IMR-90 (cell line): Measurements from ENCODE around the gene UGT1A10. TPM values are rescaled to one million over a fixed set of nuclear protein-coding genes. Genes with fewer than 3 reads are reported as not detected.

Experiments
- ATAC-seq: fragments of 200-7000 bp; cut with Tn5 transposase; 2 replicates; pipeline ENCODE4 v1.9.1; 2020; ENCODE audit warnings: low read depth, mild to moderate bottlenecking, moderate library complexity
- BruUV-seq: library from RNA; stranded (reverse); fragments of 400-500 nt; replicated peaks from 2 replicates; lab custom pipeline; 2021; lab: Mats Ljungman, UMichigan
- CTCF ChIA-PET: fragments of 300-600 bp; formaldehyde crosslinking; extraction: SDS; loops from one replicate; lab custom pipeline; 2021; ENCODE audit warnings: antibody characterized with exemption; lab: Yijun Ruan, JAX
- POLR2A ChIA-PET: fragments of 300-600 bp; sonication (Branson Sonifier 250); formaldehyde crosslinking; loops from one replicate; lab custom pipeline; 2022; ENCODE audit warnings: antibody characterized with exemption; ENCODE audit not compliant: unreplicated experiment; lab: Charles Lee
- DNase-seq: peaks from one replicate; pipeline ENCODE4 v3.0.0; 2013
- H2AFZ ChIP-seq: replicated peaks from 2 replicates; pipeline ENCODE3; 2013; ENCODE audit warnings: low read length, mild to moderate bottlenecking; ENCODE audit not compliant: poor library complexity
- H2AK5ac ChIP-seq: 2 replicates; pipeline ENCODE4 v1.6.1; 2013; ENCODE audit warnings: low read depth, low read length, inconsistent platforms
- H2AK9ac ChIP-seq: replicated peaks from 2 replicates; pipeline ENCODE3; 2013; ENCODE audit warnings: mild to moderate bottlenecking, low read depth, low read length, moderate library complexity; ENCODE audit not compliant: poor library complexity
- H2BK120ac ChIP-seq: 2 replicates; pipeline ENCODE4 v1.6.1; 2013; ENCODE audit warnings: low read depth, low read length, inconsistent platforms
- H2BK15ac ChIP-seq: 3 replicates; pipeline ENCODE4 v1.6.1; 2013; ENCODE audit warnings: low read depth, low read length, inconsistent platforms
- H2BK20ac ChIP-seq: 2 replicates; pipeline ENCODE4 v1.6.1; 2013; ENCODE audit warnings: low read depth, mild to moderate bottlenecking, inconsistent platforms, low read length, moderate library complexity
- H2BK5ac ChIP-seq: 2 replicates; pipeline ENCODE4 v1.6.1; 2013; ENCODE audit warnings: mild to moderate bottlenecking, low read depth, low read length, inconsistent platforms; ENCODE audit not compliant: poor library complexity, severe bottlenecking
- H3K14ac ChIP-seq: replicated peaks from 2 replicates; pipeline ENCODE4 v1.6.1; 2013; ENCODE audit warnings: low read depth, low read length, inconsistent platforms
- H3K18ac ChIP-seq: 2 replicates; pipeline ENCODE4 v1.6.1; 2013; ENCODE audit warnings: low read depth, low read length, control low read depth
- H3K23ac ChIP-seq: 2 replicates; pipeline ENCODE4 v1.6.1; 2013; ENCODE audit warnings: low read depth, low read length, inconsistent platforms
- H3K27ac ChIP-seq: 2 replicates; pipeline ENCODE4 v1.5.1; 2013; ENCODE audit warnings: mild to moderate bottlenecking, control low read depth, low read length; ENCODE audit not compliant: insufficient read depth
- H3K27me3 ChIP-seq: 2 replicates; pipeline ENCODE4 v1.6.1; 2013; ENCODE audit warnings: low read length; ENCODE audit not compliant: control insufficient read depth, insufficient read depth
- H3K36me3 ChIP-seq: 2 replicates; pipeline ENCODE4 v1.6.1; 2013; ENCODE audit warnings: low read length, mixed read lengths; ENCODE audit not compliant: control insufficient read depth, insufficient read depth
- H3K4ac ChIP-seq: 2 replicates; pipeline ENCODE4 v1.6.1; 2013; ENCODE audit warnings: low read depth, low read length, inconsistent platforms
- H3K4me1 ChIP-seq: 2 replicates; pipeline ENCODE4 v1.6.1; 2013; ENCODE audit warnings: low read length, mixed read lengths; ENCODE audit not compliant: control insufficient read depth, insufficient read depth
- H3K4me2 ChIP-seq: 2 replicates; pipeline ENCODE4 v1.6.1; 2013; ENCODE audit warnings: low read depth, mild to moderate bottlenecking, control low read depth, low read length, moderate library complexity
- H3K4me3 ChIP-seq: 2 replicates; pipeline ENCODE4 v1.5.1; 2013; ENCODE audit warnings: low read depth, mild to moderate bottlenecking, control low read depth, low read length, moderate library complexity; ENCODE audit not compliant: insufficient read depth
- H3K56ac ChIP-seq: 2 replicates; pipeline ENCODE4 v1.6.1; 2013; ENCODE audit warnings: low read length, inconsistent platforms; ENCODE audit not compliant: insufficient read depth; ENCODE audit errors: extremely low read depth
- H3K79me1 ChIP-seq, 2 experiments: 2 replicates each; pipeline ENCODE4 v1.6.1; 2013; ENCODE audit warnings: low read length in 2 of 2, inconsistent platforms in 1 of 2, low read depth in 1 of 2
- H3K9ac ChIP-seq: 2 replicates; pipeline ENCODE4 v1.6.1; 2013; ENCODE audit warnings: low read depth, low read length, control low read depth
- H3K9me1 ChIP-seq: 2 replicates; pipeline ENCODE4 v1.6.1; 2013; ENCODE audit warnings: low read length, inconsistent platforms; ENCODE audit not compliant: insufficient read depth
- H3K9me3 ChIP-seq: 2 replicates; pipeline ENCODE4 v1.6.1; 2013; ENCODE audit warnings: low read length; ENCODE audit not compliant: control insufficient read depth, insufficient read depth
- H4K20me1 ChIP-seq: 2 replicates; pipeline ENCODE4 v1.6.1; 2013; ENCODE audit warnings: low read length, inconsistent platforms; ENCODE audit not compliant: insufficient read depth
- H4K5ac ChIP-seq: 2 replicates; pipeline ENCODE4 v1.6.1; 2013; ENCODE audit warnings: mild to moderate bottlenecking, low read depth, low read length, control low read depth
- H4K8ac ChIP-seq, 2 experiments: 2 replicates each; pipeline ENCODE4 v1.6.1; 2013; ENCODE audit warnings: low read depth in 2 of 2, low read length in 2 of 2, control low read depth in 1 of 2, inconsistent platforms in 1 of 2
- H4K91ac ChIP-seq: 2 replicates; pipeline ENCODE4 v1.6.1; 2013; ENCODE audit warnings: low read depth, low read length, inconsistent platforms; ENCODE audit not compliant: insufficient read depth
- CEBPB ChIP-seq: IDR thresholded peaks from 2 replicates; pipeline ENCODE4 v1.6.1; 2012; ENCODE audit warnings: low read depth, low read length, improper control_type of control experiment
- MAFK ChIP-seq: IDR thresholded peaks from 2 replicates; pipeline ENCODE4 v1.6.1; 2012; ENCODE audit warnings: low read depth, low read length, improper control_type of control experiment
- RAD21 ChIP-seq: IDR thresholded peaks from 2 replicates; pipeline ENCODE4 v1.6.1; 2012; ENCODE audit warnings: low read length, improper control_type of control experiment
- WGBS, 2 experiments: methylation state at CpG; one replicate each; pipeline versions ENCODE4 v1.1.5 to v1.1.7; 2013; ENCODE audit warnings: missing lambda C conversion rate in 2 of 2; ENCODE audit not compliant: insufficient read length in 1 of 2; ENCODE audit errors: extremely low coverage in 2 of 2; 5-methylcytosine and 5-hydroxymethylcytosine counted together
- dilution Hi-C: fragments of 300-500 bp; cut with HindIII; formaldehyde crosslinking; loops from one replicate; pipeline ENCODE4 v1.14.3; 2018; ENCODE audit warnings: low sequenced_read_pairs; ENCODE audit not compliant: unreplicated experiment
- in situ Hi-C: fragments of 300-500 bp; cut with MboI; formaldehyde crosslinking; loops from 3 replicates; pipeline ENCODE4 v1.14.3; 2019; ENCODE audit warnings: low sequenced_read_pairs, inconsistent platforms, mixed read lengths
- intact Hi-C: fragments of 100-400 bp; cut with micrococcal nuclease; formaldehyde crosslinking; loops from 2 replicates; pipeline ENCODE4 v1.10.0; 2022
- polyA plus RNA-seq, 3 experiments: library from polyadenylated mRNA; depleted of rRNA; stranded (reverse); fragments of >200 nt; gene quantifications; 2 replicates each; pipeline ENCODE4 v1.2.3, GENCODE V29; 2012; ENCODE audit warnings: low replicate concordance in 1 of 3
- total RNA-seq: library from RNA; depleted of rRNA; stranded (reverse); fragments of >200 nt; gene quantifications from 2 replicates; pipeline ENCODE4 v1.2.3, GENCODE V29; 2012

UGT1A10 gene
- total and polyA plus RNA-seq, 2 of the 4 experiments (the other 2 are of a cell fraction): not detected

- Histone ChIP-seq H3K9me3 (no peaks in the 10 kb centered on the region), H2BK20ac (peak overlapping the region; percentile 68; the same call in 1 of the 2 replicates), H2AK9ac (no peak overlapping the region), H3K36me3 (no peaks in the 10 kb centered on the region), H3K14ac (peak overlapping the region; percentile 57; the same call in 1 of the 2 replicates), H3K4me2 (peak overlapping the region; percentile 5; the same call in 1 of the 2 replicates), H3K9me1 (0 out of 2 replicates have a peak, but pooled peaks cover 5% of the 10 kb centered on the region), H3K23ac (no peak overlapping the region), H3K18ac (peak overlapping the region; percentile 19; the same call in 1 of the 2 replicates), H3K4ac (no peak overlapping the region), H3K4me1 (peaks cover 16% of the 10 kb centered on the region), H2AFZ (no peak overlapping the region), H2BK15ac (no peak overlapping the region), H3K27ac (no peak overlapping the region), H2AK5ac (no peak overlapping the region), H3K27me3 (no peaks in the 10 kb centered on the region), H3K56ac (no peak overlapping the region), H4K8ac (0 out of 4 replicates have a peak overlapping the region, but pooled peaks of 1 of the 2 experiments have one; percentile 8), H3K9ac (no peak overlapping the region), H3K79me1 (no peaks in the 10 kb centered on the region), H3K4me3 (no peak overlapping the region), H4K5ac (no peak overlapping the region), H4K20me1 (no peaks in the 10 kb centered on the region), H2BK120ac (peak overlapping the region; percentile 65), H4K91ac (peak overlapping the region; percentile 30), H2BK5ac (no peak overlapping the region)
- no TSS peak for BruUV-seq
- peak; percentile 75 for DNase-seq
- CTCF ChIA-PET: interaction anchor here (0.6 to 0.7 kb wide), 3 partner anchors 26 to 1068 kb away, joined by 3 to 7 read pairs (median 5); no protein-coding TSS in a partner anchor
- in situ Hi-C loops: no loop called here
- dilution Hi-C loops: no loop called here
- intact Hi-C loops: no loop called here
- POLR2A ChIA-PET: no interaction called here
- peak; percentile 42; the same call in 1 of the 2 replicates for ATAC-seq
- WGBS, 2 experiments: 50% methylated on average over 1 of the region's 4 CpGs; no CpG with 5 or more reads in 1 of the 2 experiments
- peak; percentile 91 for TF ChIP-seq MAFK
- TF ChIP-seq CEBPB: peak; percentile 22; the same call in 1 of the 2 replicates
- TF ChIP-seq RAD21: no peak
Measured at GRCh38 chr2:233761040-233761769, 125.0 kb downstream of the UGT1A10 start.
